RWPE2 (cell line): ENCODE results near the gene PALMD.

Experiments used
- ATAC-seq: fragments of 200-7000 bp; cut with Tn5 transposase; 3 replicates; pipeline ENCODE4 v1.9.1; 2021; ENCODE audit warnings: low read depth
- DNase-seq: peaks from one replicate; pipeline ENCODE4 v3.0.0-alpha.2; 2020; ENCODE audit warnings: low spot score
- H3K27ac ChIP-seq: fragments of 450-650 bp; 2 replicates; pipeline ENCODE4 v1.5.1; 2017; ENCODE audit warnings: mild to moderate bottlenecking; ENCODE audit not compliant: poor library complexity, severe bottlenecking
- H3K27me3 ChIP-seq: fragments of 250-450 bp; sonication (Bioruptor Pico); 2 replicates; pipeline ENCODE4 v1.5.1; 2021; ENCODE audit warnings: mild to moderate bottlenecking, moderate library complexity; ENCODE audit not compliant: insufficient read depth, poor library complexity, severe bottlenecking
- H3K36me3 ChIP-seq: fragments of 250-450 bp; sonication (Bioruptor Pico); 2 replicates; pipeline ENCODE4 v1.5.1; 2020; ENCODE audit warnings: low read depth, mild to moderate bottlenecking, moderate library complexity
- H3K4me1 ChIP-seq: fragments of 250-450 bp; sonication (Bioruptor Pico); 2 replicates; pipeline ENCODE4 v1.5.1; 2021; ENCODE audit warnings: mild to moderate bottlenecking, moderate library complexity; ENCODE audit not compliant: insufficient read depth, poor library complexity, severe bottlenecking
- H3K4me3 ChIP-seq: fragments of 250-450 bp; sonication (Bioruptor Pico); 2 replicates; pipeline ENCODE4 v1.5.1; 2021; ENCODE audit warnings: mild to moderate bottlenecking, moderate library complexity; ENCODE audit not compliant: severe bottlenecking
- H3K9me3 ChIP-seq: fragments of 250-450 bp; sonication (Bioruptor Pico); 2 replicates; pipeline ENCODE4 v1.5.1; 2021; ENCODE audit warnings: mild to moderate bottlenecking, moderate library complexity; ENCODE audit not compliant: severe bottlenecking
- CTCF ChIP-seq: fragments of 450-650 bp; IDR thresholded peaks from one replicate; pipeline ENCODE4 v1.5.1; 2017; ENCODE audit warnings: mild to moderate bottlenecking, moderate library complexity; ENCODE audit not compliant: poor library complexity, severe bottlenecking

The PALMD gene

DNA sequence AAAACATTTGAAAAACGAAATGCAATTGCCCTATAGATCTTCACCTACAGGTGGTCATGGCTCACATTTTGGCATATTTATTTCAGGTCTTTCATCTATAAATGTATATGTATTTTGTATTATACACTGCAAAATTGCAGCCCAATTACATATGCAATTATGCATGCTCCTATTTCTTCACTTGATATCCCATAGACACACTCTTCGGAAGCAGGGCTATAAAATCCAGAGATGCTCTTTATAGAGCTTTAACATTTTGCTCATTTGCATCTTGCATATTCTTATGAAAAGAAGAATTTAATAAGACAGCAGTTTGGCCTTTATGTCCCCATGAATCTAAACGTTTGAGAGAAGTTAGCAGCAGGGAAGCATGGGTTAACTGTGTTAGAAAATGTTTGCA, 44.7 kb upstream of the PALMD start:
- DNase-seq (no peak), ATAC-seq (no peak)
- Histone ChIP-seq H3K27me3 (no peaks in the 10 kb centered on the region), H3K36me3 (no peaks in the 10 kb centered on the region), H3K4me1 (peaks cover 8% of the 10 kb centered on the region), H3K27ac (no peak overlapping the region), H3K9me3 (no peaks in the 10 kb centered on the region), H3K4me3 (no peak overlapping the region)
- no peak for TF ChIP-seq CTCF

DNA sequence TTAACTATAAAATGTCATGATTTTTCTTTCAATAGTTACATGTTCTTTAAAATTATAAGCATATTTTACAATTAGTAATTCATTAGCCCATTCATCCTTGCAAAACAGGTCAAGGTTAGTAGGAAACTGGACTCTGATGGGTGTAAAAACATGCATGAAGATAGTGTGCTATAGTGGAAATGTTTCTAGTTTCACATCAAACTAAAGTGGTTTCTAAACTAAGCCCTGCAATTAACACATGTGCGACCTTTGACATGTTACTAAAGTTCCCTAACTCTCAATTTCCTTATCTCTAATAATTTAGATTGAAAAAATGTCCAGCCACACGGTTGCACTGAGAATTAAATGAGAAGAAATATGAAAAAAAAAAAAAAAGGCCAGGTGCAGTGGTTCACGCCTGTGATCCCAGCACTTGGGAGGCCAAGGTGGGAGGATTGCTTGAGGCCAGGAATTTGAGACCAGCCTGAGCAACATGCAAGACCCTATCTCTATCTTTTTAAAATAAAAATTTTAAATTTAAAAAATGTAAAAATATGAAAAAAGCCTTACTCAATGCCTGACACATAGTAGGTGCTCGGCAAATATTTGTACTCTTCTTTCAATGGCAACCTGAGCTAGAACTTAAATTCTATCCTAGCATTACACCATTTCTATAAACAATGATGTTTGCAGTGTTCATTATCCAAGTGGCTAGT, 44.1 kb upstream of the PALMD start:
- no peaks in the 10 kb centered on the region for H3K9me3 ChIP-seq
- no peak overlapping the region for H3K27ac ChIP-seq
- no peaks in the 10 kb centered on the region for H3K36me3 ChIP-seq
- TF ChIP-seq CTCF, result no peak
- H3K4me3 ChIP-seq, result no peak overlapping the region
- DNase-seq, result no peak
- no peaks in the 10 kb centered on the region for H3K27me3 ChIP-seq
- no peak for ATAC-seq
- peaks cover 8% of the 10 kb centered on the region for H3K4me1 ChIP-seq

GRCh38 chr1:99602404-99602969, 43.4 kb upstream of the PALMD start:
- no peak for ATAC-seq
- H3K36me3 ChIP-seq, result no peaks in the 10 kb centered on the region
- H3K27me3 ChIP-seq, result no peaks in the 10 kb centered on the region
- no peak for DNase-seq
- H3K4me3 ChIP-seq, result no peak overlapping the region
- no peak for TF ChIP-seq CTCF
- H3K27ac ChIP-seq, result no peak overlapping the region
- peaks cover 8% of the 10 kb centered on the region for H3K4me1 ChIP-seq
- H3K9me3 ChIP-seq, result no peaks in the 10 kb centered on the region

DNA sequence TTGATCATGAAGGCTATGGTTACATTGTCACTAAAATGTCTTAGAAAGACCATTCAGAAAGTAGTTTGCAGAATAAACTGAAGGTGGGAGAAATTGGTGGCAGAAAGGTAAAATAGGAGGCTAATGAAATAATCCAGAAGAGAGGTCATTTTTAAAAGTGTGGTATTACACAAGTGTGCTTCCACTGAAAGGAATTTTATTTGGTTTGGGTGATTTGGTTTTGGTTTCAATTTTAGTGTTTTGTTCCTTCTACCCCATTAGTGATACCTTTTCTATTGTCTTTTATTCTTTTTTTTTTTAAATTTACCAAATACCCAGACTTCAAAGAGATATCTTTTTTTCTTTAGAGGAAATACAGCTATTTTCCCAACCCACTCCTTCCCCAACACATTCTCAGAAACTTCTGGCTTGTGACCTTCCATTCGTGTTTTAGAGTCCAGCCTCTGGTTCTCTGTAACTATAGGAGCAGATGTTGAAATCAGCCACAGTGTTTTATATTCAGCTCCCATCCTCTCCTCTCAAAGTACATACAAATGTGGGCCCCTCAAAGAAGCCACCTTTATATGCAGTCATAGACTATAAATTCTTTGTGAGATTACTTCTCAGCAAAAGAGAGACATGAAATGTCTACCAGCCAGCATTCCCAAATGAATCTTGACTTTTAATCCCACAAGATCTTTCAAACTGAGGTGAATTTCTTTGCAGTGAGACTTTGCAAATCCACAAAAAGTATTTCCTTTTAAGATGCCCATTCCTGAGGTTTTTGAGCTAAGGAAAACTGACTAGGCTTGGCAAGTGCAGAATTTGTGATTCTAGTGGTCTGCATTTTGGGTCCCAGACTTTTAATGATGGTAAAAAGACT, 42.0 kb upstream of the PALMD start:
- H3K27me3 ChIP-seq, result no peaks in the 10 kb centered on the region
- H3K27ac ChIP-seq, result no peak overlapping the region
- peaks cover 8% of the 10 kb centered on the region for H3K4me1 ChIP-seq
- no peak overlapping the region for H3K4me3 ChIP-seq
- H3K36me3 ChIP-seq, result no peaks in the 10 kb centered on the region
- no peak for TF ChIP-seq CTCF
- DNase-seq, result no peak
- H3K9me3 ChIP-seq, result no peaks in the 10 kb centered on the region
- no peak for ATAC-seq
